ENCODE results near the gene TSPAN13. TPM values are rescaled to one million over a fixed set of nuclear protein-coding genes. Genes with fewer than 3 reads are reported as not detected.
A peak's percentile ranks its signal among the peaks of the same experiment; 100 is the strongest.
"Not testable (repeated sequence)": the region's sequence is repeated elsewhere in the genome, so short reads cannot be mapped to it uniquely, and the experiment has no call there.

TSPAN13 gene
- total RNA-seq, 4 donors from 2014 or later = 2.1 to 8.8 (median 6.5) TPM

- 88% methylated on average over 3 of the region's 3 CpGs for WGBS
- no peak for TF ChIP-seq EP300 (IDR thresholded peaks at IDR 0.05)
- no peak for TF ChIP-seq CTCF (IDR thresholded peaks at IDR 0.05)
- TF ChIP-seq POLR2AphosphoS5 (IDR thresholded peaks at IDR 0.05) = no peak
- H3K27ac ChIP-seq (replicated peaks in 1 of 4) = peak overlapping the region; percentile 12 to 26 (median 17)
- H3K36me3 ChIP-seq = no peaks in the 10 kb centered on the region
- peaks cover 0 to 6% (median 0%) of the 10 kb centered on the region in 4 donors for H3K4me1 ChIP-seq
- H3K27me3 ChIP-seq = no peaks in the 10 kb centered on the region
- no peak overlapping the region for H3K4me3 ChIP-seq
- no peaks in the 10 kb centered on the region for H3K9me3 ChIP-seq
- intact Hi-C loops (cut with DNase I) = no loop called here
- no peak for DNase-seq (ENCODE audit: extremely low spot score)
Observed at GRCh38 chr7:16764942-16765341, 11.4 kb downstream of the TSPAN13 start.

- 81% methylated on average over 2 of the region's 2 CpGs for WGBS
- H3K27ac ChIP-seq (replicated peaks in 1 of 4) = peak overlapping the region; percentile 12 to 26 (median 17)
- H3K36me3 ChIP-seq = no peaks in the 10 kb centered on the region
- no peak for DNase-seq (ENCODE audit: extremely low spot score)
- H3K4me1 ChIP-seq = peaks cover 0 to 6% (median 0%) of the 10 kb centered on the region in 4 donors
- no peaks in the 10 kb centered on the region for H3K9me3 ChIP-seq
- TF ChIP-seq POLR2AphosphoS5 (IDR thresholded peaks at IDR 0.05) (no peak), POLR2A (IDR thresholded peaks at IDR 0.05; ENCODE audit: low read depth) (no peak), EP300 (IDR thresholded peaks at IDR 0.05) (no peak), CTCF (IDR thresholded peaks at IDR 0.05) (no peak)
- H3K4me3 ChIP-seq = no peak overlapping the region
- intact Hi-C loops (cut with DNase I) = no loop called here
- H3K27me3 ChIP-seq = no peaks in the 10 kb centered on the region
Observed at GRCh38 chr7:16765436-16765859, 11.9 kb downstream of the TSPAN13 start.

GRCh38 chr7:16769994-16770393 lies 16.4 kb downstream of the TSPAN13 start:
- H3K9me3 ChIP-seq; H3K4me3 ChIP-seq; H3K36me3 ChIP-seq; DNase-seq (ENCODE audit: extremely low spot score); H3K27ac ChIP-seq (replicated peaks in 1 of 4); H3K4me1 ChIP-seq; intact Hi-C loops (cut with DNase I); H3K27me3 ChIP-seq: not testable (repeated sequence)
- WGBS = 99% methylated on average over 3 of the region's 3 CpGs

- intact Hi-C loops (cut with DNase I) = no loop called here
- Histone ChIP-seq H3K9me3 (no peaks in the 10 kb centered on the region), H3K27me3 (no peaks in the 10 kb centered on the region), H3K36me3 (no peaks in the 10 kb centered on the region), H3K4me1 (no peaks in the 10 kb centered on the region), H3K27ac (replicated peaks in 1 of 4) (no peak overlapping the region), H3K4me3 (no peak overlapping the region)
- no peak for TF ChIP-seq CTCF (IDR thresholded peaks at IDR 0.05)
- no peak for TF ChIP-seq EP300 (IDR thresholded peaks at IDR 0.05)
- DNase-seq (ENCODE audit: extremely low spot score) = no peak
- WGBS = 77% methylated on average over 6 of the region's 6 CpGs
Observed at GRCh38 chr7:16770657-16771329, 17.2 kb downstream of the TSPAN13 start.

GRCh38 chr7:16773326-16773725 lies 19.8 kb downstream of the TSPAN13 start:
- TF ChIP-seq EP300 (IDR thresholded peaks at IDR 0.05) (no peak), CTCF (IDR thresholded peaks at IDR 0.05) (no peak), POLR2A (IDR thresholded peaks at IDR 0.05; ENCODE audit: low read depth) (no peak), POLR2AphosphoS5 (IDR thresholded peaks at IDR 0.05) (no peak)
- no peak overlapping the region for H3K4me3 ChIP-seq
- H3K27me3 ChIP-seq = no peaks in the 10 kb centered on the region
- peaks cover 0 to 4% (median 0%) of the 10 kb centered on the region in 4 donors for H3K36me3 ChIP-seq
- WGBS = 51% methylated on average over 2 of the region's 2 CpGs
- H3K27ac ChIP-seq (replicated peaks in 1 of 4) = no peak overlapping the region
- H3K9me3 ChIP-seq = no peaks in the 10 kb centered on the region
- no peak for DNase-seq (ENCODE audit: extremely low spot score)
- H3K4me1 ChIP-seq = no peaks in the 10 kb centered on the region
- intact Hi-C loops (cut with DNase I) = no loop called here
